Renal pelvis (tissue), 4 donors: ENCODE data around the gene CDHR2. TPM values are rescaled to one million over a fixed set of nuclear protein-coding genes. Genes with fewer than 3 reads are reported as not detected.

Experiments
- DNase-seq: peaks from one replicate; pipeline ENCODE4 v3.0.0-alpha.2; 2013
- polyA plus RNA-seq, 3 donors: library from polyadenylated mRNA; unstranded; fragments of 120-200 nt; gene quantifications; one replicate each; pipeline ENCODE4 v1.2.1, GENCODE V29; 2013; ENCODE audit not compliant: insufficient read length in 3 of 3

Gene CDHR2
- polyA plus RNA-seq, 3 donors: 25.0 to 26.1 (median 26.0) TPM

DNA sequence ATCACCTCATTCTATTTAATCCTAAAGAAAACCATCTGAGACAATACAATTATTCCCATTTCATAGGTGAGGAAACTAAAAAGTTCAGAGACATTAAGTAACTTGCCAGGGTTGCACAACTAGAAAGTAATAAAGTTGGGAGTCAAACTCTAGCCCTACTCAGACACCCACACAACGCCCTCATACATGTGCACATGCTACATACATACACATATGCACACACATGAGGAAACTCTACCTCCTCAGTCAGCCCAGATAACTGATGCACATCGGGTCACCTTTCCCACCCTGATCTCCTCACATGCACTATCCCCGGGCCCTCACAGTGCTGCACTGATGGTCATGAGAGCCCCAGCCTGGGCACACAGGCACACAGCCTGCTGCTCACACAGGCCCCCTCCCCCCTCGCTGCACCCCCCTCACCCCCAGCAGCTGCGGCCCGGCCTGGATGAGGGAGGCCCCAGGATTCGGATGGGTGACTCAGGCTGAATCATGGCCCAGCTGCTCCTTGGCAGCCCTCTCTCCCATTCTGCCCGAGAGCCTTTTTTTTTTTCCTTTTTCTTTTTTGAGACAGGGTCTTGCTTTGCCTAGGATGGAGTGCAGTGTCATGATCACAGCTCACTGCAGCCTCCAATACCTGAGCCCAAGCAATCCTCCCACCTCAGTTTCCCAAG, 65.8 kb downstream of the CDHR2 start:
- no peak for DNase-seq

DNA sequence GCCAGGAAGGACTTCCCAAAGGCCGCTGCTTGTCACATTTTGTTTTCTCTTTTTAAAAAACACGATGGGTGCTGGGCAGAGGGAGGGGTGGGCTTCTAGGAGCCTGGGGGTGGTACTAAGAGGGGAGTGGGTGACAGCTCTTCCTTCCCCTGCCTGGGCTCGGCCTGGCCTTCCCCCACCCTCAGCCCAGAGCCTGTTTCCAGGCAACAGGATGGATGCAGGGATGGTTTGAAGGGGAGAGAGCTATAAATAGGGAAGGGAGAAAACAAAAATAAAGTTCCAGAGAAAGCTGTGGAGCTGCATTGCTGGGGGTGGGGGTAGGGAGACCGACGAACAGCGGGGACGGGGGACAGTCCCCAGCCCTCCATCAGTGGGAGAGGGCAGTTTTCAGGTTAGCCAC, 67.4 kb downstream of the CDHR2 start:
- DNase-seq: no peak

- no peak for DNase-seq
Measured at GRCh38 chr5:176618783-176619182, 69.6 kb downstream of the CDHR2 start.

DNA sequence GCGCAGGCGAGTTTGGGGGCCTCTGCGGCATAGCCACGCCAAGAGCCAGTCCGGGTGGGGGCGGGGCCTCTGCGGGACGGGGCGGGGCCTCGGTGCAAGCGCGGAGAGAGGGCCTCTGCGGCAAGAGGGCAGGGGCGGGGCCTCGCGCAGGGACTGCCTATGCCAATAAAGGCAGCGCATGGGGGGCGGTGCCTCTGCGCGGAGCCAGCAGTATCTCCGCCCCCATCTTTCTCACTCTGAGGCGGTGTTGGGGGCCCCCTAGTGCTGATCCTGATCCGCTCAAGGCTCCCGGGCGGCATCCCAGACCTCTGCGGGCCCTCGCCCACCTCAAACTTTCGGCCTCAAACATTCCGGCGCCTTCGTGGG, 70.0 kb downstream of the CDHR2 start:
- DNase-seq: peak; percentile 68

DNA sequence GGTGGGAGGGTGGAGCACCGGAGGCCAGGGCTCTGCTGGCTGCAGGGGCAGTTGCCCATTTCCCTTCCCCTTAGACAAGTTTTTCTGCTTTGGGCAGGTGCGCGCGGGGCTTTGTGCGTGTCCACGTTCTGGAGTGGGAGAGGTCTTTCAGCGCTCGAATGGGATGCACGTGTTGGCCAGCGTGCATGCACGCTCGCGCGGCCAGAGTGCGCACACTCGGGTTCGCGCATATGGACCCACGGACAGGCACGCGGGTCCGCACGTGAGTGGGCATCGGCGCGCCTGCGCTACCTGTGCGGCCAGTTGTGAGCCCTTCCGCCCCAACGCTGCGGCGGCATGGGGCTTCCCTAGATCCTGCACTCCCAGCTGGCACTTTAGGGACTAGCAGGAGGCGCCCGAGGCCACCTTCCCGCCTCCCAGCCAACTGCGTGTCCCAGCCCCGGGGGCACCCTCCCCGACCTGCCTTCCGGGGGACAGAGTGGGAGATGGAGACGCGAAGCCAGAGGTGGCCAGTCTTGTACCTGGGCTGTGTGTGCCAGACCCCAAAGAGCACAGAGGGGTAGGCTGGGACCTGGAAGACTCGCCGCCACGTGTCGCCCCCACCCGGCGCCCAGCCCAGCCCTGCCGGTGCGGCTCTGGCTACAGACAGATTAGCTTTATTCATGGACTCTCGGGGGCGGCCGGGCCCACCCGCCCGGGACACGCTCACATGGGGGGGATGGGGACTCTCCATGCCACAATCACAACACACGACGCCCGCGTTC, 70.6 kb downstream of the CDHR2 start:
- DNase-seq: no peak

GRCh38 chr5:176620333-176620981, 71.3 kb downstream of the CDHR2 start:
- DNase-seq: no peak

DNA sequence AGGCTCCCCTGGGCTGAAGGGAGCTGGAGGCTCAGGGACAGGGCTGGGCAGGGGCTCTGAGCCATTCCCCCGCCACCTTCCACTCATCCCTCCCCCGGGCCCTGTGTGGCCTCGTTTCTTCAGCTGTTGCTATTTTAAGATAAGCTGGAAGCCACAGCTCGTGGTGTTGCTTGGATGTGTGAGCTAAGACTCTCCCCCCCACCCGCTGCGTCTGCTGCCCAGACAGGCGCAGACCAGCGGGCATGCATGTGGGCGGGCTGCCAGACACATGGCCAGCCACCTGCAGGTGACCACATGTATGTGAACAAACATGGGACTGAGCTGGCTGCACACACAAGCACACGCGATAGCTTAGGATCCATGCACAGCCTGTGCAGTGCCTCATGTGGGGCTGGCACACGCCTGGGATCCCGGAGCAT, 72.5 kb downstream of the CDHR2 start:
- DNase-seq: no peak

DNA sequence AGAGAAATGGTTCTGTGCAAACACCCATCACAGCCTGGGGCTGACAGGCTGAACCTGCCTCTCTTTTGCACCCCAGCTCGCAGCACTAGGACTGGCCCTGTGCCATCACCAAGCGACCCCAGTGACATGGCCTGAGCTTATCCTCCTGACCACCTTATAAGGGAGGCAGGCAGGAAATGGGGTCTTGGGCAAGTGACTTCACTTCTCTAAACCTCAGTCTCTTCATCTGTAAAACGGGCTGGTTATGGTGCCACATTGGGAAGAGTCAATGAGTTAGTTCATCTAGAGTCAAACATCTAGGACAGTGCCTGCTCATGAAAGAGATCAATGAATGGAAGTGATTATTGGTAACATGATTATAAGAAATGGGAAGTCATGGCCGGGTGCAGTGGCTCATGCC, 75.0 kb downstream of the CDHR2 start:
- DNase-seq: no peak

DNA sequence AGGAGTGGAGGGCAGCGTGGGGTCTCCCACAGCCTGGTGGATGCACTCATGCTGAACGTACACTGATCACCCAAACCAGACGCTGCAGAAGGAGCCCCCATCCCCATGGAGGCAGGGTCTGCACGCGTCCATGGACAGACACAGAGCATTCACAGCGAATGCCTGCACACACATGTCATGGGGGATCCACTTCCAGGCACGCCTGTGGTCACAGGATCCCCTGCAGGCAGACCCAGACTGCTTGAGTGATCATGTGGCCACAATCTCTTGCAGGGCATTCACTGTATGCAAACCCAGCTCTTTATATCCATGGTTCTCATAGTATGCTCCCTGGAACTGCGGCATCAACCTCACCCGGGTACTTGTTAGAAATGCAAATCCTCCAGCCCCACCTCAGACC, 75.8 kb downstream of the CDHR2 start:
- DNase-seq: no peak

- no peak for DNase-seq
Measured at GRCh38 chr5:176625512-176625911, 76.4 kb downstream of the CDHR2 start.

- DNase-seq: no peak
Measured at GRCh38 chr5:176625966-176626875, 77.1 kb downstream of the CDHR2 start.

DNA sequence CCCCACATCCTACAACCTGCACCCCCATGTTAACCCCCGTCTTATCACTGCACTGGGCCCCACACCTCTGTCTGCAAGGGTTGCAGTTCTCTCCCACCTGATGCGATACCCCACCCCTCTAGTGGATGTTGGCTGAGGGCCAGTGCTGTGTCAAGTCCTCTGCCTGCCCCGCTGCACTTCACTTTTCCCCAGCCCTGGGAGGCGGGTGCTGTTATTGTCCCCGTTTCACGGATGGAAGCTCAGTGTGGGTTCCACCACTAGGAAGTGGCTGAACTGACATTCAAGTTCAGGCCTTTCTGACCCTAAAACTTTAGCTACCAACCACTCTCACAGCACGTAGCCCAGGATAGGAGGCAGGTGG, 77.7 kb downstream of the CDHR2 start:
- no peak for DNase-seq

DNA sequence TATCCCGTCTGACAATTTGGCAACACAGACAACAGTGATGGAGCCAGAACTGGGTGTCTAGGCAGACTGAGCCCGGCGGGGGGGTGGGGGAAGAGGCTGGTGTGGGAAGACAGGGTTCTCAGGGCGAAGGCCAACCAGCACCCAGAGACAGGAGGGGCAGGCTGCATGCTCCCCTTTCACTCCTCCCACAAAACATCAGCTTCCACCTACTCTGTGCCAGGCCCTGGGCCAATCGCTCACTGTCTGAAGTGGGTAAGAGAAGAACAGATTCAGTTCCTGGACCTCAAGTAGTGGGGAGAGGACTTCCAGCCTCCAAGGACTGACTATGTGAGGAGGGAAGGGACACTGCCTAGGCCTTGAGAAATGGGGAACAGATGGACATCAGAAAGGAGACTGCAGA, 78.4 kb downstream of the CDHR2 start:
- DNase-seq: no peak

DNA sequence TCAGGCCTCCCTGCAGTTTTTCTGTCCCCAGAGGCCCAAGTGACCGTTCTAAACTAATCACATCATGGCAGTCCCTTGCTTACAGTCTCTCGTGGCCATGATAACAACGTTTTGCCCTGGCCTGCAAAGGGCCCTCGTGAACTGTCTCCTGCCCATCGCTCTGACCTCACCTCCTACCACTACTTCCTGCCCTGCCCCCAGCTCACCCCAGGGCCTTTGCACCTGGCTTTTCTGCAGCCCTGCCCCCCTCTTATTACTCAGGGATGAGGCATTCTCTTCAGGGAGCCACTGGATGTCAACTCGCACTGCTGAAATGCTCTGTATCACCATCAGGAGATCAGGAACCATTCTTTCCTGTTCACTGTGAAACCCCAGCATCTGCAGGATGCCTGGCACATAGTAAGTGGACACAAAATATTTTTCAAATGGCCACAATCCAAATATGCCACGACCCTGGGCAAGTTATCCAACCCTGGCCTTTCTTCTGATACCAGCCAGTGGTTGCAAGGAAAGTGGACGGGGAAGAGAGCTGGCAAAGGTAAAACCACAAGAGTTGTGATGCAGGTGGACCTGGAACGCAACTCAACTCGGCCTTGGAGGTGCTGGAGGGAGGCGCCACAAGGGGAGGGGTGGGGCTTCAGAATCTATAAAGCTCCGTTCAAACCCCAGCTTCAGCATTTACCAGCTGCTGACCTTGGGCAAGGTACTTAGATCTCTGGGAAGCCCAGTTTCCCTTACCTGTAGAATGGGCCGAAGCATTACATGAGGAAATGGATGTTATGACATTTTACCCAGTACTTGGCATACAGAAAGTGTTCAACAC, 79.5 kb downstream of the CDHR2 start:
- no peak for DNase-seq

- no peak for DNase-seq
Measured at GRCh38 chr5:176629317-176629852, 80.2 kb downstream of the CDHR2 start.

DNA sequence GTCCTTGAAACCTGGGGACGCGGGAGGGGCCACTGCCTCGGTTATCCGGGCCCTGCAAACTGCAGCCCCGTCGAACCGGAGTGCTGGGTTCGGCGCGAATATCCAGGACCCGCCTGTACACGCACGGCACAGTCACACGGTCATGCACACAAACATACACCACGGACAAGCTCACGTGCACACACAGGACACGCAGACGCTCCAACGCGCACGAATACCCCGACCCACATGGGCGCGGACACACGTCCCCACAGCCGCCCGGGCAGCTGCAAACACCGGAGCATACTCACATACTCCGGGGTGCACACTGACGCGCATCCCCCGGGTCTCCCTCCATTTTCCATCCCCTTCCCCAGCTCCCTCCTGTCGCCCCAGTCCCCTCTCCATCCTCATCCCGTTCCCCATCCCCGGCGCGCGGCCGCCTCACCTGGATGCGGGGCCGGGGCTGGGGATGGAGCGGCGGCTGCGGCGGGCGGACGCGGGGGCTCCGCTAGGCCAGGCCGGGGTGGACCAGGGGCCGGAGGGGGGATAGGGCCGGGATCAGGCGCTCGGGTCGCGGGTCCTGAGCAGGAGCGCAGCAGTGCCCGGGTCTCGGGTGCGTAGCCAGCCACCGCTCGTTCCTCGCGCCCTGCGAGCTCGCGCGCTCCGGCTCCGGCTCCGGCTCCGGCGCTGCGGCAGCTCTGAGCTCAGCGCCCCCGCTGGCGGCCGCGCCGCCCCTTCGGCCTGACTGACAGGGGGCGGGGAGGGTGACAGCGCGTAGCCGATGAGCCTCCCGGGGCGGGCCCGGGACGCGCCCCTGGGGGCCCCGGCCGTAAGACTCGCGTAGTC, 80.9 kb downstream of the CDHR2 start, which contains the start of the genes EIF4E1B and SNCB:
Gene EIF4E1B, plus strand, starts transcription at position 823 of the 828 bp plus-strand sequence. CDS start 12,113 bp downstream, outside the sequence.
Gene SNCB, minus strand, starts transcription at position 682 of the 828 bp plus-strand sequence. CDS start 880 bp downstream, outside the sequence.
- DNase-seq: peak; percentile 44

GRCh38 chr5:176630681-176631222, 81.6 kb downstream of the CDHR2 start:
- no peak for DNase-seq

DNA sequence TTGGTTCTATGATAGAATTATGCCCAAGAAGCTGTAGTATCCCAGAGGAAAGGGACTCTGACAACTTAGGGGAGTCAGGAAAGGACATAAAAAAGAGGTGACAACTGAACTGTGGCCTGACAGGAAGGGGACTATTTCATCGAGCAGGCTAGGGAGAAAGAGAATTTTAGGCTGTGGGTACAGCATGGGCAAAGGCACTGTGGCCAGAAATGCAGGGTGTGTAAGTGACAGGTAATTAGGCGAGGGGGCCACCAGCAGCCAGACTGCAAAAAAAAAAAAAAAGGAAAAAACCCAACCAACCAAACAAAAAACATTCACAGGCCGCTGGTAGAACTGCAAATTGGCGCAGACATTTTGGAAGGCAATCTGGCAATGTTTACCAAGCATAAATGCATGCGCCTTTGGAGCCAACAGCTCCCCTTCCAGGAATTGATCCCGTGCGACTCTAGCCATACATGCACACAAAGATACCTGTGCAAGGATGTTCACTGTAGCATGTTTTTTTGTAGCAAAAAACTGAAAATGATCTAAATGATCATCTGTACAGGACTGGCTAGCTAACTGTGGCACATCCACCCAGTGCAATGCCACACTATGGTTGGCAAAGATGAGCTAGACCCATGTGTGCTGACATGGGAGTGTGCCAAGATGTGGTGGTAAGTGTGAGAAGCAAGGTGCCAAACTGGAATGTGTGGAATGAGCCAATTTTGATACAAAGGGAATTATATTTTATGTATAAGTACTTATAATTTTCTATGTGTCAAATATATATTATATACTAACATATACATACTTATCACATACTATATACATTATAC, 82.5 kb downstream of the CDHR2 start:
- no peak for DNase-seq
